Globus pallidus (tissue), 1 donor: ENCODE results near the gene DENND1A.

Source experiments
- DNase-seq: peaks from one replicate; pipeline ENCODE4 v3.0.0-alpha.2; 2015; ENCODE audit warnings: low spot score

Gene DENND1A

GRCh38 chr9:123530244-123530643 is 399.7 kb downstream of the DENND1A start:
- DNase-seq, result no peak

- DNase-seq, result no peak
These were observed 401.4 kb downstream of the DENND1A start for GRCh38 chr9:123528501-123528900.

GRCh38 chr9:123527981-123528380 is 401.9 kb downstream of the DENND1A start:
- DNase-seq, result no peak

- DNase-seq, result no peak
These were observed 404.0 kb downstream of the DENND1A start for GRCh38 chr9:123525957-123526356.

GRCh38 chr9:123525424-123525823 is 404.5 kb downstream of the DENND1A start:
- no peak for DNase-seq

GRCh38 chr9:123524866-123525265 is 405.1 kb downstream of the DENND1A start:
- DNase-seq, result no peak

GRCh38 chr9:123523845-123524244 is 406.1 kb downstream of the DENND1A start:
- no peak for DNase-seq

- DNase-seq, result no peak
These were observed 406.9 kb downstream of the DENND1A start for GRCh38 chr9:123523001-123523400.

- no peak for DNase-seq
These were observed 407.7 kb downstream of the DENND1A start for GRCh38 chr9:123522251-123522650.

GRCh38 chr9:123518338-123518737 is 411.6 kb downstream of the DENND1A start:
- DNase-seq, result no peak

- DNase-seq, result no peak
These were observed 412.4 kb downstream of the DENND1A start for GRCh38 chr9:123517512-123517911.

- no peak for DNase-seq
These were observed 415.2 kb downstream of the DENND1A start for GRCh38 chr9:123514766-123515165.

- DNase-seq, result no peak
These were observed 416.4 kb downstream of the DENND1A start for GRCh38 chr9:123513554-123513953.

GRCh38 chr9:123511326-123512277 is 418.3 kb downstream of the DENND1A start:
- DNase-seq, result peak; percentile 31

- DNase-seq, result no peak
These were observed 420.3 kb downstream of the DENND1A start for GRCh38 chr9:123509646-123510045.

GRCh38 chr9:123508048-123508447 is 421.9 kb downstream of the DENND1A start:
- no peak for DNase-seq

GRCh38 chr9:123505496-123505895 is 424.4 kb downstream of the DENND1A start:
- no peak for DNase-seq

GRCh38 chr9:123500336-123500735 is 429.6 kb downstream of the DENND1A start:
- DNase-seq, result no peak

- no peak for DNase-seq
These were observed 432.1 kb downstream of the DENND1A start for GRCh38 chr9:123497830-123498229.

- no peak for DNase-seq
These were observed 434.2 kb downstream of the DENND1A start for GRCh38 chr9:123495731-123496130.

- no peak for DNase-seq
These were observed 436.3 kb downstream of the DENND1A start for GRCh38 chr9:123493627-123494026.

- DNase-seq, result no peak
These were observed 439.2 kb downstream of the DENND1A start for GRCh38 chr9:123490688-123491087.

- no peak for DNase-seq
These were observed 441.1 kb downstream of the DENND1A start for GRCh38 chr9:123488722-123489321.
